Keratinocyte (primary cell): ENCODE results near the gene KLHL14. TPM values are rescaled to one million over a fixed set of nuclear protein-coding genes. Genes with fewer than 3 reads are reported as not detected.

Experiments
- DNase-seq: peaks from one replicate; pipeline ENCODE4 v3.0.0-alpha.2; 2011; ENCODE audit warnings: low read depth, missing footprints, low spot score
- FAIRE-seq: peaks from 2 replicates; lab custom pipeline; 2011; peaks lifted over from hg19 to GRCh38; lab: Jason Lieb, UNC
- H2AFZ ChIP-seq: 2 replicates; pipeline ENCODE4 v1.6.0; 2012; ENCODE audit warnings: low read length, control low read depth, inconsistent platforms; ENCODE audit not compliant: control insufficient read depth
- H3K27ac ChIP-seq: 2 replicates; pipeline ENCODE4 v1.5.1; 2011; ENCODE audit warnings: low read length; ENCODE audit not compliant: control insufficient read depth, insufficient read depth
- H3K27me3 ChIP-seq: 3 replicates; pipeline ENCODE4 v1.6.0; 2011; ENCODE audit warnings: low read length; ENCODE audit not compliant: control insufficient read depth, insufficient read depth; ENCODE audit errors: extremely low read depth
- H3K36me3 ChIP-seq, 2 experiments: 2 replicates in 1 of 2; 3 replicates in 1 of 2; pipeline ENCODE4 v1.5.1; 2011; ENCODE audit warnings: low read length in 2 of 2, mild to moderate bottlenecking in 1 of 2; ENCODE audit not compliant: control insufficient read depth in 2 of 2, insufficient read depth in 2 of 2; ENCODE audit errors: extremely low read depth in 1 of 2
- H3K4me1 ChIP-seq: 3 replicates; pipeline ENCODE4 v1.5.1; 2011; ENCODE audit warnings: low read length; ENCODE audit not compliant: control insufficient read depth, insufficient read depth; ENCODE audit errors: extremely low read depth
- H3K4me2 ChIP-seq: 3 replicates; pipeline ENCODE4 v1.6.0; 2011; ENCODE audit warnings: low read depth, low read length; ENCODE audit not compliant: control insufficient read depth, insufficient read depth; ENCODE audit errors: extremely low read depth
- H3K4me3 ChIP-seq, 3 experiments: fragments of 200-600 bp in 1 of 3; sonication (generic) in 1 of 3; 2 replicates in 2 of 3; 3 replicates in 1 of 3; pipeline ENCODE4 v1.5.1; 2011 to 2016; ENCODE audit warnings: low read length in 3 of 3, mild to moderate bottlenecking in 3 of 3, control low read depth in 2 of 3, inconsistent platforms in 1 of 3, low read depth in 1 of 3, mixed read lengths in 1 of 3, mixed run types in 1 of 3, moderate library complexity in 1 of 3; ENCODE audit not compliant: control insufficient read depth in 2 of 3, insufficient read depth in 2 of 3; ENCODE audit errors: extremely low read depth in 1 of 3
- H3K79me2 ChIP-seq: 2 replicates; pipeline ENCODE4 v1.6.0; 2012; ENCODE audit warnings: low read length; ENCODE audit not compliant: control insufficient read depth, insufficient read depth
- H3K9ac ChIP-seq: 3 replicates; pipeline ENCODE4 v1.6.0; 2011; ENCODE audit warnings: low read length; ENCODE audit not compliant: control insufficient read depth, insufficient read depth; ENCODE audit errors: extremely low read depth
- H3K9me1 ChIP-seq: 3 replicates; pipeline ENCODE4 v1.6.0; 2011; ENCODE audit warnings: low read length; ENCODE audit not compliant: control insufficient read depth, insufficient read depth; ENCODE audit errors: extremely low read depth
- H3K9me3 ChIP-seq: 2 replicates; pipeline ENCODE4 v1.5.1; 2012; ENCODE audit warnings: low read depth, low read length; ENCODE audit not compliant: control insufficient read depth
- H4K20me1 ChIP-seq: 3 replicates; pipeline ENCODE4 v1.6.0; 2011; ENCODE audit warnings: low read length; ENCODE audit not compliant: control insufficient read depth, insufficient read depth; ENCODE audit errors: extremely low read depth
- CTCF ChIP-seq, 3 experiments: IDR thresholded peaks in 1 of 3; conservative IDR thresholded peaks in 1 of 3; optimal IDR thresholded peaks in 1 of 3; 2 replicates in 2 of 3; 3 replicates in 1 of 3; pipeline versions ENCODE3 to v1.5.1; 2011; ENCODE audit warnings: low read length in 3 of 3, mild to moderate bottlenecking in 3 of 3, moderate library complexity in 2 of 3, control low read depth in 1 of 3, inconsistent platforms in 1 of 3; ENCODE audit not compliant: insufficient read depth in 2 of 3; ENCODE audit errors: extremely low read depth in 1 of 3
- EZH2 ChIP-seq: IDR thresholded peaks from one replicate; pipeline ENCODE4 v1.6.1; 2012; ENCODE audit warnings: inconsistent platforms, mild to moderate bottlenecking, low read length, moderate library complexity
- dilution Hi-C: fragments of 300-500 bp; cut with MboI; formaldehyde crosslinking; loops from one replicate; pipeline ENCODE4 v1.7.0; 2020; ENCODE audit warnings: low sequenced_read_pairs; ENCODE audit not compliant: extremely low pct_ligation_motif_present
- polyA plus RNA-seq, 5 experiments: library from polyadenylated mRNA; depleted of rRNA in 3 of 5; stranded (reverse) in 3 of 5; stranded (forward) in 1 of 5; unstranded in 1 of 5; fragments of >200 nt; gene quantifications; 1 replicate in 1 of 5; 2 replicates in 3 of 5; 3 replicates in 1 of 5; pipeline versions ENCODE4 v1.2.1 to v1.2.3, GENCODE V29; 2011 to 2012; ENCODE audit warnings: missing spikeins in 2 of 5, low read depth in 1 of 5, low replicate concordance in 1 of 5

The KLHL14 gene
- polyA plus RNA-seq, 1 donor (not counting 4 experiments of a cell fraction or from before 2014, with no cell fraction given): not detected

GRCh38 chr18:32803568-32803967 is 30.7 kb upstream of the KLHL14 start:
- H3K79me2 ChIP-seq: no peaks in the 10 kb centered on the region
- no peaks in the 10 kb centered on the region for H3K4me1 ChIP-seq
- no peak overlapping the region for H2AFZ ChIP-seq
- FAIRE-seq (no peak), DNase-seq (no peak)
- H3K9me3 ChIP-seq: no peaks in the 10 kb centered on the region
- no peak overlapping the region for H3K27ac ChIP-seq
- H3K4me3 ChIP-seq: no peak overlapping the region
- TF ChIP-seq EZH2 (no peak), CTCF (optimal IDR thresholded peaks at IDR 0.05 in 1 of 3, IDR thresholded peaks at IDR 0.05 in 1 of 3, conservative IDR thresholded peaks at IDR 0.05 in 1 of 3; ENCODE audit: extremely low read depth in 1 of 3, insufficient read depth in 2 of 3, low read length in 3 of 3) (no peak)
- H3K9ac ChIP-seq: no peak overlapping the region
- no peak overlapping the region for H3K4me2 ChIP-seq
- no peaks in the 10 kb centered on the region for H4K20me1 ChIP-seq
- no peaks in the 10 kb centered on the region for H3K36me3 ChIP-seq
- no peaks in the 10 kb centered on the region for H3K9me1 ChIP-seq
- dilution Hi-C loops: no loop called here
- no peaks in the 10 kb centered on the region for H3K27me3 ChIP-seq

GRCh38 chr18:32802591-32803451 is 30.0 kb upstream of the KLHL14 start:
- no peak overlapping the region for H3K4me3 ChIP-seq
- no peak overlapping the region for H3K27ac ChIP-seq
- no peaks in the 10 kb centered on the region for H3K79me2 ChIP-seq
- no peaks in the 10 kb centered on the region for H3K27me3 ChIP-seq
- H3K36me3 ChIP-seq: no peaks in the 10 kb centered on the region
- dilution Hi-C loops: no loop called here
- DNase-seq: no peak
- no peak overlapping the region for H3K9ac ChIP-seq
- H3K4me2 ChIP-seq: no peak overlapping the region
- no peaks in the 10 kb centered on the region for H3K9me1 ChIP-seq
- no peaks in the 10 kb centered on the region for H3K4me1 ChIP-seq
- no peaks in the 10 kb centered on the region for H4K20me1 ChIP-seq
- H2AFZ ChIP-seq: no peak overlapping the region
- TF ChIP-seq EZH2: no peak
- no peak for TF ChIP-seq CTCF (optimal IDR thresholded peaks at IDR 0.05 in 1 of 3, IDR thresholded peaks at IDR 0.05 in 1 of 3, conservative IDR thresholded peaks at IDR 0.05 in 1 of 3; ENCODE audit: extremely low read depth in 1 of 3, insufficient read depth in 2 of 3, low read length in 3 of 3)
- no peak for FAIRE-seq
- H3K9me3 ChIP-seq: no peaks in the 10 kb centered on the region
